Activated CD8-positive, alpha-beta T cell treated with anti-CD3 and anti-CD28 coated beads, Interleukin-2, amount 10 ng/mL, durations not matched to agents 7 days and 5 days (primary cell): ENCODE measurements around the gene METTL17. TPM values are rescaled to one million over a fixed set of nuclear protein-coding genes. Genes with fewer than 3 reads are reported as not detected.

Experiments
- ATAC-seq: fragments of 150-1000 bp; cut with Tn5 transposase; one replicate; pipeline ENCODE4 v1.10.0; 2021; ENCODE audit warnings: moderate library complexity
- CTCF ChIA-PET: fragments of 350-600 bp; sonication (Branson Sonifier 250); formaldehyde crosslinking; loops from one replicate; lab custom pipeline; 2021; ENCODE audit warnings: antibody characterized with exemption; lab: Charles Lee
- POLR2A ChIA-PET: fragments of 350-600 bp; sonication (Branson Sonifier 250); formaldehyde crosslinking; loops from one replicate; lab custom pipeline; 2021; ENCODE audit warnings: antibody characterized with exemption; lab: Charles Lee
- DNase-seq: peaks from one replicate; pipeline ENCODE4 v3.0.0-alpha.2; 2020
- H3K27ac Mint-ChIP-seq: one replicate; pipeline ENCODE4 v1.8.0; 2021; ENCODE audit warnings: mild to moderate bottlenecking, mixed read lengths
- H3K27me3 Mint-ChIP-seq: one replicate; pipeline ENCODE4 v1.8.0; 2021; ENCODE audit warnings: low read depth, mixed read lengths
- H3K36me3 Mint-ChIP-seq: one replicate; pipeline ENCODE4 v1.8.0; 2021; ENCODE audit warnings: low read depth, mixed read lengths
- H3K4me1 Mint-ChIP-seq: one replicate; pipeline ENCODE4 v1.8.0; 2021; ENCODE audit warnings: low read depth, mixed read lengths
- H3K4me3 Mint-ChIP-seq: one replicate; pipeline ENCODE4 v1.8.0; 2021; ENCODE audit warnings: mild to moderate bottlenecking, mixed read lengths
- H3K9me3 Mint-ChIP-seq: one replicate; pipeline ENCODE4 v1.8.0; 2022; ENCODE audit warnings: mixed read lengths; ENCODE audit not compliant: insufficient read depth
- total RNA-seq, 2 experiments: library from RNA; stranded (reverse); gene quantifications; one replicate each; pipeline ENCODE4 v1.2.3, GENCODE V29; 2021

METTL17 gene
- total RNA-seq, 2 experiments from 2014 or later, result 97.5 to 103 TPM

- Mint-ChIP-seq H3K27ac (no peak overlapping the region), H3K27me3 (peaks cover 30% of the 10 kb centered on the region), H3K4me3 (peak overlapping the region; percentile 72), H3K9me3 (no peaks in the 10 kb centered on the region), H3K36me3 (no peaks in the 10 kb centered on the region), H3K4me1 (peaks cover 12% of the 10 kb centered on the region)
- ChIA-PET CTCF (interaction anchor here (3.1 to 12.6 kb wide), 2 partner anchors 10 to 11 kb away, joined by 22 to 117 read pairs; no protein-coding TSS in a partner anchor), POLR2A (no interaction called here)
- ATAC-seq (no peak), DNase-seq (no peak)
Observed at GRCh38 chr14:21025371-21026273, 35.8 kb downstream of the METTL17 start.

GRCh38 chr14:21026274-21026987 is 36.7 kb downstream of the METTL17 start:
- no peak overlapping the region for H3K27ac Mint-ChIP-seq

GRCh38 chr14:21026988-21027315 is 37.2 kb downstream of the METTL17 start:
- no peaks in the 10 kb centered on the region for H3K9me3 Mint-ChIP-seq
- no peaks in the 10 kb centered on the region for H3K36me3 Mint-ChIP-seq
- H3K27me3 Mint-ChIP-seq, result peaks cover 30% of the 10 kb centered on the region
- H3K4me1 Mint-ChIP-seq, result peaks cover 12% of the 10 kb centered on the region
- POLR2A ChIA-PET, result no interaction called here
- H3K27ac Mint-ChIP-seq, result no peak overlapping the region
- DNase-seq (no peak), ATAC-seq (no peak)
- H3K4me3 Mint-ChIP-seq, result no peak overlapping the region
- CTCF ChIA-PET, result interaction anchor here (0.7 to 12.6 kb wide), 2 partner anchors 11 to 66 kb away, joined by 3 to 117 read pairs; no protein-coding TSS in a partner anchor

More at GRCh38 chr14:21026274-21026987, 36.7 kb downstream of the METTL17 start:
- Mint-ChIP-seq H3K9me3 (no peaks in the 10 kb centered on the region), H3K36me3 (no peaks in the 10 kb centered on the region), H3K27me3 (peaks cover 30% of the 10 kb centered on the region), H3K4me3 (no peak overlapping the region), H3K4me1 (peaks cover 12% of the 10 kb centered on the region)
- ATAC-seq, result no peak
- no peak for DNase-seq
- POLR2A ChIA-PET, result no interaction called here
- CTCF ChIA-PET, result interaction anchor here (0.7 to 12.6 kb wide), 2 partner anchors 11 to 66 kb away, joined by 3 to 117 read pairs; no protein-coding TSS in a partner anchor

- no peak within 1 kb of the TSS for H3K4me3 Mint-ChIP-seq
- POLR2A ChIA-PET, result no interaction called here
- H3K9me3 Mint-ChIP-seq, result no peaks in the 10 kb centered on the region
- DNase-seq (no peak), ATAC-seq (no peak)
- peaks cover 3% of the 10 kb centered on the region for H3K4me1 Mint-ChIP-seq
- H3K27me3 Mint-ChIP-seq, result peaks cover 20% of the 10 kb centered on the region
- H3K36me3 Mint-ChIP-seq, result no peaks in the 10 kb centered on the region
- no peak within 1 kb of the TSS for H3K27ac Mint-ChIP-seq
- CTCF ChIA-PET, result interaction anchor here (0.9 to 12.6 kb wide), 4 partner anchors 11 to 60 kb away, joined by 3 to 117 read pairs (median 8); no protein-coding TSS in a partner anchor
Observed at GRCh38 chr14:21029917-21030316, 40.1 kb downstream of the METTL17 start, which contains the start of gene TPPP2. Gene TPPP2, plus strand, starts transcription at chr14:21030217. Its CDS starts 365 bp downstream, at chr14:21030582.

GRCh38 chr14:21030531-21030930 is 40.8 kb downstream of the METTL17 start:
- Mint-ChIP-seq H3K36me3 (no peaks in the 10 kb centered on the region), H3K4me3 (no peak overlapping the region), H3K27me3 (peaks cover 18% of the 10 kb centered on the region), H3K4me1 (no peaks in the 10 kb centered on the region), H3K27ac (no peak overlapping the region), H3K9me3 (no peaks in the 10 kb centered on the region)
- ATAC-seq (no peak), DNase-seq (no peak)
- ChIA-PET CTCF (interaction anchor here (1.5 to 12.6 kb wide), 3 partner anchors 10 to 59 kb away, joined by 3 to 117 read pairs (median 14); no protein-coding TSS in a partner anchor), POLR2A (no interaction called here)

GRCh38 chr14:21032326-21033132 is 42.7 kb downstream of the METTL17 start:
- Mint-ChIP-seq H3K36me3 (no peaks in the 10 kb centered on the region), H3K27ac (no peak overlapping the region), H3K4me1 (no peaks in the 10 kb centered on the region), H3K4me3 (no peak overlapping the region), H3K27me3 (peaks cover 10% of the 10 kb centered on the region), H3K9me3 (no peaks in the 10 kb centered on the region)
- CTCF ChIA-PET, result interaction anchor here (0.9 to 12.6 kb wide), 3 partner anchors 17 to 72 kb away, joined by 3 to 117 read pairs (median 8); no protein-coding TSS in a partner anchor
- POLR2A ChIA-PET, result interaction anchor here (0.6 kb wide), 1 partner anchor 9 kb away, joined by 3 read pairs; no protein-coding TSS in a partner anchor
- no peak for ATAC-seq
- no peak for DNase-seq

- Mint-ChIP-seq H3K27ac (no peak overlapping the region), H3K9me3 (no peaks in the 10 kb centered on the region), H3K27me3 (peaks cover 12% of the 10 kb centered on the region), H3K4me1 (no peaks in the 10 kb centered on the region), H3K4me3 (no peak overlapping the region), H3K36me3 (no peaks in the 10 kb centered on the region)
- ATAC-seq (no peak), DNase-seq (no peak)
- ChIA-PET CTCF (interaction anchor here (2.6 to 12.6 kb wide), 2 partner anchors 18 to 71 kb away, joined by 8 to 117 read pairs; no protein-coding TSS in a partner anchor), POLR2A (interaction anchor here (0.6 to 1.3 kb wide), 2 partner anchors 37 to 546 kb away, joined by 3 to 4 read pairs; partner anchors contain the start of gene ARHGEF40)
Observed at GRCh38 chr14:21033133-21033698, 43.4 kb downstream of the METTL17 start.

GRCh38 chr14:21034707-21035106 is 44.9 kb downstream of the METTL17 start, which contains the start of gene RNASE13:
Gene RNASE13, minus strand, starts transcription at chr14:21034807. Its CDS starts 519 bp downstream, at chr14:21034288.
- no peak within 1 kb of the TSS for H3K27ac Mint-ChIP-seq
- H3K4me3 Mint-ChIP-seq, result no peak within 1 kb of the TSS
- H3K36me3 Mint-ChIP-seq, result no peaks in the 10 kb centered on the region
- H3K9me3 Mint-ChIP-seq, result no peaks in the 10 kb centered on the region
- ChIA-PET POLR2A (interaction anchor here (1.3 kb wide), 1 partner anchor 35 kb away, joined by 3 read pairs; the partner anchor contains the start of gene ARHGEF40), CTCF (interaction anchor here (1.8 to 12.6 kb wide), 2 partner anchors 19 to 33 kb away, joined by 5 to 117 read pairs; no protein-coding TSS in a partner anchor)
- no peaks in the 10 kb centered on the region for H3K4me1 Mint-ChIP-seq
- peaks cover 14% of the 10 kb centered on the region for H3K27me3 Mint-ChIP-seq
- DNase-seq (no peak), ATAC-seq (no peak)

- no peaks in the 10 kb centered on the region for H3K9me3 Mint-ChIP-seq
- POLR2A ChIA-PET, result no interaction called here
- no peak overlapping the region for H3K27ac Mint-ChIP-seq
- ATAC-seq (no peak), DNase-seq (no peak)
- CTCF ChIA-PET, result interaction anchor here (1.8 to 12.6 kb wide), 2 partner anchors 21 to 31 kb away, joined by 5 to 117 read pairs; no protein-coding TSS in a partner anchor
- H3K4me1 Mint-ChIP-seq, result no peaks in the 10 kb centered on the region
- peaks cover 16% of the 10 kb centered on the region for H3K27me3 Mint-ChIP-seq
- no peak overlapping the region for H3K4me3 Mint-ChIP-seq
- no peaks in the 10 kb centered on the region for H3K36me3 Mint-ChIP-seq
Observed at GRCh38 chr14:21036751-21037150, 47.0 kb downstream of the METTL17 start.

- Mint-ChIP-seq H3K4me1 (no peaks in the 10 kb centered on the region), H3K4me3 (no peak overlapping the region), H3K9me3 (no peaks in the 10 kb centered on the region), H3K27ac (no peak overlapping the region), H3K36me3 (no peaks in the 10 kb centered on the region), H3K27me3 (peaks cover 18% of the 10 kb centered on the region)
- DNase-seq, result no peak
- no peak for ATAC-seq
- ChIA-PET POLR2A (no interaction called here), CTCF (interaction anchor here (12.6 kb wide), 1 partner anchor 21 kb away, joined by 117 read pairs; no protein-coding TSS in a partner anchor)
Observed at GRCh38 chr14:21037156-21037555, 47.4 kb downstream of the METTL17 start.
